Measurements from ENCODE around the gene PRR29. TPM values are rescaled to one million over a fixed set of nuclear protein-coding genes. Genes with fewer than 3 reads are reported as not detected.

Gene PRR29
- total and polyA plus RNA-seq, 4 donors = 0.02 to 0.35 (median 0.14) TPM; not detected in 1

DNA sequence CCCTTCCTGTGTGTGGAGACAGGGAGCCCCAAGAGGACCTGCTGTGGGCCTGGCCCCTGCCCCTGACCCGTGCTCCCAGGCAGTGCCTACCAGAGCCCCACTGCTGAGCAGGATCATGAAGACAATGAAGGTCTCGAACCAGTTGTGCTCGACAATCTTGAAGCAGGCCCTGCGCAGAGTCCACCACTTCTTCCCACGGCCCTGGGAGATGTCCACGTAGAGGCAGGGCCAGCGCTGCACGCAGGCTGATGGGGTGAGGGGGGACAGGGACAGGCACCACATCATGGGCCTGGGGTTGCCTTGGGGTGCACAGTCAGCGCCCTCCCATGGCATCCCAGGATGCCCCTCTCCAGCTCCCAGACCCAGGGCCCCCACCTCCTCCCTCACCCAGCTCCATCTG lies 49.6 kb upstream of the PRR29 start:
- TF ChIP-seq RAD21 (IDR thresholded peaks at IDR 0.05) = no peak
- TF ChIP-seq FOXA1 (IDR thresholded peaks at IDR 0.05) = no peak
- no peak for TF ChIP-seq EGR1 (IDR thresholded peaks at IDR 0.05; ENCODE audit: low read depth in 2 of 2)
- TF ChIP-seq, protein P1, sequence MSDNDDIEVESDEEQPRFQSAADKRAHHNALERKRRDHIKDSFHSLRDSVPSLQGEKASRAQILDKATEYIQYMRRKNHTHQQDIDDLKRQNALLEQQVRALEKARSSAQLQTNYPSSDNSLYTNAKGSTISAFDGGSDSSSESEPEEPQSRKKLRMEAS (IDR thresholded peaks at IDR 0.05) = no peak
- TF ChIP-seq JUND (IDR thresholded peaks at IDR 0.05) = no peak
- TF ChIP-seq RXRA (IDR thresholded peaks at IDR 0.05) = no peak
- TF ChIP-seq, protein P2, sequence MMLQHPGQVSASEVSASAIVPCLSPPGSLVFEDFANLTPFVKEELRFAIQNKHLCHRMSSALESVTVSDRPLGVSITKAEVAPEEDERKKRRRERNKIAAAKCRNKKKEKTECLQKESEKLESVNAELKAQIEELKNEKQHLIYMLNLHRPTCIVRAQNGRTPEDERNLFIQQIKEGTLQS (IDR thresholded peaks at IDR 0.05) = no peak
- TF ChIP-seq, protein P3, sequence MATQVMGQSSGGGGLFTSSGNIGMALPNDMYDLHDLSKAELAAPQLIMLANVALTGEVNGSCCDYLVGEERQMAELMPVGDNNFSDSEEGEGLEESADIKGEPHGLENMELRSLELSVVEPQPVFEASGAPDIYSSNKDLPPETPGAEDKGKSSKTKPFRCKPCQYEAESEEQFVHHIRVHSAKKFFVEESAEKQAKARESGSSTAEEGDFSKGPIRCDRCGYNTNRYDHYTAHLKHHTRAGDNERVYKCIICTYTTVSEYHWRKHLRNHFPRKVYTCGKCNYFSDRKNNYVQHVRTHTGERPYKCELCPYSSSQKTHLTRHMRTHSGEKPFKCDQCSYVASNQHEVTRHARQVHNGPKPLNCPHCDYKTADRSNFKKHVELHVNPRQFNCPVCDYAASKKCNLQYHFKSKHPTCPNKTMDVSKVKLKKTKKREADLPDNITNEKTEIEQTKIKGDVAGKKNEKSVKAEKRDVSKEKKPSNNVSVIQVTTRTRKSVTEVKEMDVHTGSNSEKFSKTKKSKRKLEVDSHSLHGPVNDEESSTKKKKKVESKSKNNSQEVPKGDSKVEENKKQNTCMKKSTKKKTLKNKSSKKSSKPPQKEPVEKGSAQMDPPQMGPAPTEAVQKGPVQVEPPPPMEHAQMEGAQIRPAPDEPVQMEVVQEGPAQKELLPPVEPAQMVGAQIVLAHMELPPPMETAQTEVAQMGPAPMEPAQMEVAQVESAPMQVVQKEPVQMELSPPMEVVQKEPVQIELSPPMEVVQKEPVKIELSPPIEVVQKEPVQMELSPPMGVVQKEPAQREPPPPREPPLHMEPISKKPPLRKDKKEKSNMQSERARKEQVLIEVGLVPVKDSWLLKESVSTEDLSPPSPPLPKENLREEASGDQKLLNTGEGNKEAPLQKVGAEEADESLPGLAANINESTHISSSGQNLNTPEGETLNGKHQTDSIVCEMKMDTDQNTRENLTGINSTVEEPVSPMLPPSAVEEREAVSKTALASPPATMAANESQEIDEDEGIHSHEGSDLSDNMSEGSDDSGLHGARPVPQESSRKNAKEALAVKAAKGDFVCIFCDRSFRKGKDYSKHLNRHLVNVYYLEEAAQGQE (IDR thresholded peaks at IDR 0.05) = no peak
- no peaks in the 10 kb centered on the region for H3K9me3 ChIP-seq (ENCODE audit: control insufficient read depth in 4 of 4, low read length in 3 of 4)
- no peak for DNase-seq (ENCODE audit: low spot score)
- H3K27ac ChIP-seq (ENCODE audit: low read depth in 1 of 2, low read length in 2 of 2) = no peak overlapping the region
- no peaks in the 10 kb centered on the region for H3K36me3 ChIP-seq (ENCODE audit: control insufficient read depth in 4 of 4, insufficient read depth in 3 of 4, low read depth in 1 of 4, low read length in 3 of 4)
- no peaks in the 10 kb centered on the region for H3K27me3 ChIP-seq (ENCODE audit: control insufficient read depth in 4 of 4, insufficient read depth in 4 of 4, low read length in 3 of 4)
- 91% methylated on average over 9 of the region's 9 CpGs for WGBS
- H3K4me3 ChIP-seq (ENCODE audit: low read depth in 1 of 3, low read length in 3 of 3) = no peak overlapping the region
- peaks cover 0 to 4% (median 0%) of the 10 kb centered on the region in 4 donors for H3K4me1 ChIP-seq (ENCODE audit: control insufficient read depth in 4 of 4, insufficient read depth in 4 of 4, low read length in 3 of 4)
- no peak overlapping the region for H3K9ac ChIP-seq (ENCODE audit: low read depth in 1 of 2, low read length in 2 of 2)

DNA sequence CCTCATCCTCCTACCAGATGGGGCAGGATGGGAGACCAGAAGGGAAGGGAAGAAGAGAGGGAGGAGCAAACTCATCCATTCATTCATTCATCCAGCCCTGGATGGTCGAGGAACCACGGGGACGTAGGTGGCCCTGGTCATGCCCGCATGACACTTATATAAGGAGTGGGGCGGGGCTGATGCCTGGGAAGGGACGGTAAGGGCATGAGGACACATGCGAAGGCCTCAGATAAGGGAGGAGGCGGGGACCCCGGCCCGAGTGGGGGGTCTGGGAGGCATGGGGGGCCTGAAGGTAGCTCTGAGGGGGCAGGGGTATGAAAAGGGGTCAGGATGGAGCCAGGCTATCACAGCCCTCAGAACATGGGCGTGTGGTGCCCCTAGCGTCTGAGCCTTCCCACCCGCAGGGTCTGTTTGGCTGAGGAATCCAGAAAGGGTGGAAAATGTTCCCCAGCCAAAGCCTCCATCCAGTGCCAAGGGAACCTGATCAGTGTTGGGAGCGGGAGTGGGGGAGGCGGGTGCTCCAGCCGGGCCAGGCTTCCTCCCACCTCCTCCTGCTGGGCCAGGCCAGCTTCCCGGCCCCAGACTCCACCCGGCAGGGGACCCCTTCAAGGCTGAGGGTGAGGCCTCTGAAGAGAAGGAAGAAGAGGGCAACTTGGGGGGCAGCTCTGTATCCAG lies 48.4 kb upstream of the PRR29 start:
- no peak overlapping the region for H3K4me3 ChIP-seq (ENCODE audit: low read depth in 1 of 3, low read length in 3 of 3)
- H3K27me3 ChIP-seq (ENCODE audit: control insufficient read depth in 4 of 4, insufficient read depth in 4 of 4, low read length in 3 of 4) = no peaks in the 10 kb centered on the region
- no peak for DNase-seq (ENCODE audit: low spot score)
- TF ChIP-seq EGR1 (IDR thresholded peaks at IDR 0.05; ENCODE audit: low read depth in 2 of 2) (no peak), RAD21 (IDR thresholded peaks at IDR 0.05) (no peak), HNF4G (IDR thresholded peaks at IDR 0.05) (no peak), NR2F2 (IDR thresholded peaks at IDR 0.05) (no peak), TAF1 (conservative IDR thresholded peaks at IDR 0.05) (no peak), RXRA (IDR thresholded peaks at IDR 0.05) (no peak), FOXA2 (IDR thresholded peaks at IDR 0.05) (no peak), HNF4A (conservative IDR thresholded peaks at IDR 0.05) (no peak), GABPA (IDR thresholded peaks at IDR 0.05 in 1 of 2, conservative IDR thresholded peaks at IDR 0.05 in 1 of 2) (no peak), FOXA1 (IDR thresholded peaks at IDR 0.05) (no peak), YY1 (IDR thresholded peaks at IDR 0.05) (no peak), SP1 (IDR thresholded peaks at IDR 0.05) (no peak), JUND (IDR thresholded peaks at IDR 0.05) (no peak)
- TF ChIP-seq, protein P3 (IDR thresholded peaks at IDR 0.05) = no peak
- TF ChIP-seq, protein P4, sequence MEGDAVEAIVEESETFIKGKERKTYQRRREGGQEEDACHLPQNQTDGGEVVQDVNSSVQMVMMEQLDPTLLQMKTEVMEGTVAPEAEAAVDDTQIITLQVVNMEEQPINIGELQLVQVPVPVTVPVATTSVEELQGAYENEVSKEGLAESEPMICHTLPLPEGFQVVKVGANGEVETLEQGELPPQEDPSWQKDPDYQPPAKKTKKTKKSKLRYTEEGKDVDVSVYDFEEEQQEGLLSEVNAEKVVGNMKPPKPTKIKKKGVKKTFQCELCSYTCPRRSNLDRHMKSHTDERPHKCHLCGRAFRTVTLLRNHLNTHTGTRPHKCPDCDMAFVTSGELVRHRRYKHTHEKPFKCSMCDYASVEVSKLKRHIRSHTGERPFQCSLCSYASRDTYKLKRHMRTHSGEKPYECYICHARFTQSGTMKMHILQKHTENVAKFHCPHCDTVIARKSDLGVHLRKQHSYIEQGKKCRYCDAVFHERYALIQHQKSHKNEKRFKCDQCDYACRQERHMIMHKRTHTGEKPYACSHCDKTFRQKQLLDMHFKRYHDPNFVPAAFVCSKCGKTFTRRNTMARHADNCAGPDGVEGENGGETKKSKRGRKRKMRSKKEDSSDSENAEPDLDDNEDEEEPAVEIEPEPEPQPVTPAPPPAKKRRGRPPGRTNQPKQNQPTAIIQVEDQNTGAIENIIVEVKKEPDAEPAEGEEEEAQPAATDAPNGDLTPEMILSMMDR (IDR thresholded peaks at IDR 0.05; ENCODE audit: low read depth, low read length, missing input control) = no peak
- TF ChIP-seq, protein P2 (IDR thresholded peaks at IDR 0.05) = no peak
- TF ChIP-seq, protein P1 (IDR thresholded peaks at IDR 0.05) = no peak
- TF ChIP-seq, protein P5, sequence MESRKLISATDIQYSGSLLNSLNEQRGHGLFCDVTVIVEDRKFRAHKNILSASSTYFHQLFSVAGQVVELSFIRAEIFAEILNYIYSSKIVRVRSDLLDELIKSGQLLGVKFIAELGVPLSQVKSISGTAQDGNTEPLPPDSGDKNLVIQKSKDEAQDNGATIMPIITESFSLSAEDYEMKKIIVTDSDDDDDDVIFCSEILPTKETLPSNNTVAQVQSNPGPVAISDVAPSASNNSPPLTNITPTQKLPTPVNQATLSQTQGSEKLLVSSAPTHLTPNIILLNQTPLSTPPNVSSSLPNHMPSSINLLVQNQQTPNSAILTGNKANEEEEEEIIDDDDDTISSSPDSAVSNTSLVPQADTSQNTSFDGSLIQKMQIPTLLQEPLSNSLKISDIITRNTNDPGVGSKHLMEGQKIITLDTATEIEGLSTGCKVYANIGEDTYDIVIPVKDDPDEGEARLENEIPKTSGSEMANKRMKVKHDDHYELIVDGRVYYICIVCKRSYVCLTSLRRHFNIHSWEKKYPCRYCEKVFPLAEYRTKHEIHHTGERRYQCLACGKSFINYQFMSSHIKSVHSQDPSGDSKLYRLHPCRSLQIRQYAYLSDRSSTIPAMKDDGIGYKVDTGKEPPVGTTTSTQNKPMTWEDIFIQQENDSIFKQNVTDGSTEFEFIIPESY (IDR thresholded peaks at IDR 0.05) = no peak
- H3K9ac ChIP-seq (ENCODE audit: low read depth in 1 of 2, low read length in 2 of 2) = no peak overlapping the region
- WGBS = 80% methylated on average over 18 of the region's 18 CpGs
- H3K4me1 ChIP-seq (ENCODE audit: control insufficient read depth in 4 of 4, insufficient read depth in 4 of 4, low read length in 3 of 4) = peaks cover 0 to 4% (median 0%) of the 10 kb centered on the region in 4 donors
- H3K9me3 ChIP-seq (ENCODE audit: control insufficient read depth in 4 of 4, low read length in 3 of 4) = no peaks in the 10 kb centered on the region
- no peaks in the 10 kb centered on the region for H3K36me3 ChIP-seq (ENCODE audit: control insufficient read depth in 4 of 4, insufficient read depth in 3 of 4, low read depth in 1 of 4, low read length in 3 of 4)
- H3K27ac ChIP-seq (ENCODE audit: low read depth in 1 of 2, low read length in 2 of 2) = no peak overlapping the region
